Cardiac muscle cell (in vitro differentiated cells and primary cell): ENCODE measurements around the gene SPTB. TPM values are rescaled to one million over a fixed set of nuclear protein-coding genes. Genes with fewer than 3 reads are reported as not detected.

Experiments
- DNase-seq, 2 donors: peaks; one replicate each; pipeline versions ENCODE4 v3.0.0 to v3.0.0-alpha.2; 2010 to 2017; ENCODE audit warnings: low read depth in 1 of 2, low spot score in 1 of 2
- H3K27ac ChIP-seq: fragments of 200-600 bp; sonication (generic); 2 replicates; pipeline ENCODE4 v1.5.1; 2016
- H3K27me3 ChIP-seq: fragments of 200-600 bp; sonication (generic); 2 replicates; pipeline ENCODE4 v1.6.0; 2016; ENCODE audit warnings: control low read depth
- H3K36me3 ChIP-seq: fragments of 200-600 bp; sonication (generic); 2 replicates; pipeline ENCODE4 v1.5.1; 2016; ENCODE audit warnings: control low read depth
- H3K4me1 ChIP-seq: fragments of 200-600 bp; sonication (generic); 2 replicates; pipeline ENCODE4 v1.8.1; 2017; ENCODE audit warnings: low read depth, mild to moderate bottlenecking, mixed run types
- H3K4me3 ChIP-seq: fragments of 200-600 bp; sonication (generic); 2 replicates; pipeline ENCODE4 v1.5.1; 2016; ENCODE audit warnings: mild to moderate bottlenecking
- H3K9me3 ChIP-seq: fragments of 200-600 bp; sonication (generic); 2 replicates; pipeline ENCODE4 v1.5.1; 2017; ENCODE audit warnings: low read depth, mild to moderate bottlenecking, control low read depth
- polyA plus RNA-seq: library from polyadenylated mRNA; unstranded; fragments of >200 nt; fragmentation: Nextera tagmentation; extraction: Ambion mirVana; gene quantifications from 2 replicates; pipeline ENCODE4 v1.2.1, GENCODE V29; 2016
- total RNA-seq: library from RNA; depleted of rRNA; stranded (reverse); fragments of >200 nt; gene quantifications from 2 replicates; pipeline ENCODE4 v1.2.3, GENCODE V29; 2016
- TF ChIP-seq, protein P1 (sequence below): IDR thresholded peaks from 2 replicates; pipeline ENCODE4 v1.5.1; 2012; ENCODE audit warnings: low read depth, mild to moderate bottlenecking, low read length

Gene SPTB
- total and polyA plus RNA-seq, 2 experiments from 2014 or later: 9.2 to 9.9 TPM

DNA sequence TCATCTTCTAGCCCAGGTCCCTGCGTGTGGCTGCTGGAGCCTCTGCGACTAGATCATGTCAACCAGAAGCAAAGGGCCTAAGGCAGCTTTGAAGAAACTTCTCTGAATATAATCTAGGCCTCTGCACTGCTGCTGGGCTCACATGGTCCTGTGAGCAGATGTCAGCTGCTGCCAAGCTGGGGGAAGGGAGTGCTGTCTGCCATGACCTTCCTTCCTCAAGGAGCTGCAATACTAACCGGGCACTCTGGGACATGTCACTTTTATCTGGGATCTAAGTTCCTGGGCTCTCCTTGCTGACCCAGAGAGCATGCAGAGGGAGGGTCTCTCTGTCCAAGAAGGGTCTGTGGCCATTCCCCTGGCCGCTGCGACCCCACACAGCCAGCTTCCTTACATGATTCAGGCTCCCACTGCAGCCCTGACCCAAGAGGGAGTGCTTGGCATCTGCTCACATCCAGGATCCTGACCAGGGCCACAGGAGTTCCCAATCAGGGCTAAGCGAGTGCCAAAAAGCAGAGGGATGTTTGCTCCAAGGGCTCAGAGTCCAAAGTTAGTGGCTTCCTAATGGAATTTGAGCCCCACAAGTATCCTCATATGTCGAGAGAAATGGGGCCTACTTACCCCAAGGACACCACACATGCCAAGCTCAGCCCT is 101.5 kb downstream of the SPTB start:
- DNase-seq: no peak
- H3K4me3 ChIP-seq: no peak overlapping the region
- TF ChIP-seq, protein P1, sequence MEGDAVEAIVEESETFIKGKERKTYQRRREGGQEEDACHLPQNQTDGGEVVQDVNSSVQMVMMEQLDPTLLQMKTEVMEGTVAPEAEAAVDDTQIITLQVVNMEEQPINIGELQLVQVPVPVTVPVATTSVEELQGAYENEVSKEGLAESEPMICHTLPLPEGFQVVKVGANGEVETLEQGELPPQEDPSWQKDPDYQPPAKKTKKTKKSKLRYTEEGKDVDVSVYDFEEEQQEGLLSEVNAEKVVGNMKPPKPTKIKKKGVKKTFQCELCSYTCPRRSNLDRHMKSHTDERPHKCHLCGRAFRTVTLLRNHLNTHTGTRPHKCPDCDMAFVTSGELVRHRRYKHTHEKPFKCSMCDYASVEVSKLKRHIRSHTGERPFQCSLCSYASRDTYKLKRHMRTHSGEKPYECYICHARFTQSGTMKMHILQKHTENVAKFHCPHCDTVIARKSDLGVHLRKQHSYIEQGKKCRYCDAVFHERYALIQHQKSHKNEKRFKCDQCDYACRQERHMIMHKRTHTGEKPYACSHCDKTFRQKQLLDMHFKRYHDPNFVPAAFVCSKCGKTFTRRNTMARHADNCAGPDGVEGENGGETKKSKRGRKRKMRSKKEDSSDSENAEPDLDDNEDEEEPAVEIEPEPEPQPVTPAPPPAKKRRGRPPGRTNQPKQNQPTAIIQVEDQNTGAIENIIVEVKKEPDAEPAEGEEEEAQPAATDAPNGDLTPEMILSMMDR: no peak
- H3K36me3 ChIP-seq: no peaks in the 10 kb centered on the region
- H3K4me1 ChIP-seq: peaks cover 15% of the 10 kb centered on the region
- H3K27me3 ChIP-seq: no peaks in the 10 kb centered on the region
- H3K9me3 ChIP-seq: no peaks in the 10 kb centered on the region
- H3K27ac ChIP-seq: peak overlapping the region; percentile 80

DNA sequence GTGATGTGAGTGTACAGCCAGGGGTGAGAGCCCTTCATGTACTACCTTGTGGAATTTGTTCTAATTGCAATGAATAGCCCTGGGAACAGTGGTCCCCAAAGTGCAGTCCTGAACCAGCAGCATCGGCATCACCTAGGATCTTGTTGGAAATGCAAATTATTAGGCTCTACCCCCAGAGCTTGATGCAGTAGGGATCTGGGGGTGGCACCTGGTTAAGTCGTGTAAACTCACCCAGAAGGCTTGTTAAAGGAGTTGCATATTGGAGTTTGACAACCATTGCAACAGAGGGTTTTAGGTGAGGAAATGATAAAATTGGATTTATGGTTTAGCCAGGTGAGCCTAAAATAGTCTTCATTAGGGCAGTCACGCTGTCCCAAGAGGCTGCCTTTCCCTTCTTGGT is 102.2 kb downstream of the SPTB start:
- no peaks in the 10 kb centered on the region for H3K27me3 ChIP-seq
- TF ChIP-seq, protein P1: no peak
- no peaks in the 10 kb centered on the region for H3K36me3 ChIP-seq
- peak overlapping the region; percentile 80 for H3K27ac ChIP-seq
- no peak for DNase-seq
- no peak overlapping the region for H3K4me3 ChIP-seq
- peaks cover 15% of the 10 kb centered on the region for H3K4me1 ChIP-seq
- H3K9me3 ChIP-seq: no peaks in the 10 kb centered on the region

GRCh38 chr14:64775081-64775777 is 104.5 kb downstream of the SPTB start:
- H3K4me1 ChIP-seq: peaks cover 15% of the 10 kb centered on the region
- TF ChIP-seq, protein P1: no peak
- H3K36me3 ChIP-seq: no peaks in the 10 kb centered on the region
- no peak overlapping the region for H3K27ac ChIP-seq
- no peaks in the 10 kb centered on the region for H3K9me3 ChIP-seq
- DNase-seq: no peak
- H3K27me3 ChIP-seq: no peaks in the 10 kb centered on the region
- no peak overlapping the region for H3K4me3 ChIP-seq

- no peak for DNase-seq
- H3K27ac ChIP-seq: no peak overlapping the region
- TF ChIP-seq, protein P1: no peak
- no peak overlapping the region for H3K4me3 ChIP-seq
- H3K27me3 ChIP-seq: no peaks in the 10 kb centered on the region
- H3K9me3 ChIP-seq: no peaks in the 10 kb centered on the region
- no peaks in the 10 kb centered on the region for H3K36me3 ChIP-seq
- peaks cover 15% of the 10 kb centered on the region for H3K4me1 ChIP-seq
Measured at GRCh38 chr14:64774272-64774671, 105.4 kb downstream of the SPTB start.

- no peaks in the 10 kb centered on the region for H3K27me3 ChIP-seq
- no peak overlapping the region for H3K4me3 ChIP-seq
- H3K36me3 ChIP-seq: no peaks in the 10 kb centered on the region
- DNase-seq: no peak
- no peaks in the 10 kb centered on the region for H3K9me3 ChIP-seq
- peaks cover 15% of the 10 kb centered on the region for H3K4me1 ChIP-seq
- TF ChIP-seq, protein P1: no peak
- no peak overlapping the region for H3K27ac ChIP-seq
Measured at GRCh38 chr14:64773577-64773976, 106.1 kb downstream of the SPTB start.
